Neuronal stem cell (in vitro differentiated cells): ENCODE measurements around the gene UNC5C.

Experiments used
- DNase-seq: peaks from one replicate; pipeline ENCODE4 v3.0.0-alpha.2; 2013; ENCODE audit warnings: low spot score
- H2AFZ ChIP-seq: one replicate; pipeline ENCODE4 v1.6.1; 2013; ENCODE audit warnings: mild to moderate bottlenecking, low read length, inconsistent platforms
- H2AK5ac ChIP-seq: 2 replicates; pipeline ENCODE4 v1.6.1; 2013; ENCODE audit warnings: low read depth, mild to moderate bottlenecking, inconsistent platforms, low read length, moderate library complexity, mixed read lengths
- H2BK120ac ChIP-seq: 2 replicates; pipeline ENCODE4 v1.6.1; 2013; ENCODE audit warnings: low read depth, mild to moderate bottlenecking, inconsistent platforms, low read length, moderate library complexity, mixed read lengths
- H2BK12ac ChIP-seq: one replicate; pipeline ENCODE4 v1.6.1; 2013; ENCODE audit warnings: low read length, inconsistent platforms
- H2BK15ac ChIP-seq: 2 replicates; pipeline ENCODE4 v1.6.1; 2013; ENCODE audit warnings: mild to moderate bottlenecking, low read length, inconsistent platforms, mixed read lengths
- H2BK5ac ChIP-seq: one replicate; pipeline ENCODE4 v1.6.1; 2013; ENCODE audit warnings: inconsistent platforms, mild to moderate bottlenecking, low read length, moderate library complexity
- H3K14ac ChIP-seq: one replicate; pipeline ENCODE4 v1.6.1; 2013; ENCODE audit warnings: low read length, inconsistent platforms
- H3K18ac ChIP-seq: 2 replicates; pipeline ENCODE4 v1.6.1; 2013; ENCODE audit warnings: low read length, inconsistent platforms
- H3K23ac ChIP-seq: 2 replicates; pipeline ENCODE4 v1.6.1; 2013; ENCODE audit warnings: low read depth, mild to moderate bottlenecking, mixed read lengths, low read length, inconsistent platforms; ENCODE audit not compliant: poor library complexity
- H3K27ac ChIP-seq: replicated peaks from 3 replicates; pipeline ENCODE4 v1.5.1; 2013; ENCODE audit warnings: low read length, inconsistent platforms
- H3K27me3 ChIP-seq, 3 experiments: 2 replicates each; pipeline ENCODE4 v1.6.1; 2013; ENCODE audit warnings: low read length in 3 of 3, mild to moderate bottlenecking in 2 of 3, inconsistent platforms in 1 of 3, low read depth in 1 of 3, mixed read lengths in 1 of 3, moderate library complexity in 1 of 3; ENCODE audit not compliant: control insufficient read depth in 3 of 3, insufficient read depth in 3 of 3
- H3K36me3 ChIP-seq, 2 donors: replicated peaks in 1 of 2; 2 replicates each; pipeline ENCODE4 v1.6.1; 2013; ENCODE audit warnings: low read length in 2 of 2; ENCODE audit not compliant: control insufficient read depth in 2 of 2, insufficient read depth in 2 of 2
- H3K4ac ChIP-seq: 2 replicates; pipeline ENCODE4 v1.6.1; 2013; ENCODE audit warnings: inconsistent platforms, mild to moderate bottlenecking, low read length, moderate library complexity
- H3K4me1 ChIP-seq, 2 donors: 1 replicate in 1 of 2; 2 replicates in 1 of 2; pipeline ENCODE4 v1.6.1; 2013; ENCODE audit warnings: low read length in 2 of 2, low read depth in 1 of 2; ENCODE audit not compliant: control insufficient read depth in 2 of 2, insufficient read depth in 1 of 2
- H3K4me2 ChIP-seq: one replicate; pipeline ENCODE4 v1.6.1; 2013; ENCODE audit warnings: mild to moderate bottlenecking, low read length, inconsistent platforms; ENCODE audit not compliant: insufficient read depth, poor library complexity, severe bottlenecking
- H3K4me3 ChIP-seq, 2 donors: 2 replicates each; pipeline ENCODE4 v1.5.1; 2013; ENCODE audit warnings: low read length in 2 of 2, mild to moderate bottlenecking in 2 of 2, inconsistent platforms in 1 of 2, moderate library complexity in 1 of 2
- H3K79me1 ChIP-seq: one replicate; pipeline ENCODE4 v1.6.1; 2013; ENCODE audit warnings: low read depth, mild to moderate bottlenecking, inconsistent platforms, low read length, moderate library complexity
- H3K9ac ChIP-seq: one replicate; pipeline ENCODE4 v1.6.1; 2013; ENCODE audit warnings: mild to moderate bottlenecking, low read depth, low read length, inconsistent platforms; ENCODE audit not compliant: poor library complexity
- H3K9me3 ChIP-seq, 2 donors: replicated peaks in 1 of 2; 2 replicates each; pipeline versions ENCODE3 to v1.6.1; 2013; ENCODE audit warnings: low read length in 2 of 2, mild to moderate bottlenecking in 2 of 2, inconsistent platforms in 1 of 2, low read depth in 1 of 2, mixed read lengths in 1 of 2, moderate library complexity in 1 of 2; ENCODE audit not compliant: control insufficient read depth in 2 of 2, insufficient read depth in 1 of 2
- H4K8ac ChIP-seq: one replicate; pipeline ENCODE4 v1.6.1; 2013; ENCODE audit warnings: low read depth, mild to moderate bottlenecking, inconsistent platforms, low read length, moderate library complexity
- H4K91ac ChIP-seq: one replicate; pipeline ENCODE4 v1.6.1; 2013; ENCODE audit warnings: low read length, low read depth, mild to moderate bottlenecking, inconsistent platforms; ENCODE audit not compliant: poor library complexity
- WGBS, 2 donors: extraction: QIAGEN DNeasy Blood & Tissue Kit; methylation state at CpG; one replicate each; pipeline ENCODE4 v1.1.7; 2013; ENCODE audit warnings: missing lambda C conversion rate in 2 of 2, mixed read lengths in 1 of 2; ENCODE audit not compliant: insufficient read length in 2 of 2, insufficient replicate concordance in 1 of 2; ENCODE audit errors: extremely low coverage in 2 of 2; 5-methylcytosine and 5-hydroxymethylcytosine counted together

The UNC5C gene

DNA sequence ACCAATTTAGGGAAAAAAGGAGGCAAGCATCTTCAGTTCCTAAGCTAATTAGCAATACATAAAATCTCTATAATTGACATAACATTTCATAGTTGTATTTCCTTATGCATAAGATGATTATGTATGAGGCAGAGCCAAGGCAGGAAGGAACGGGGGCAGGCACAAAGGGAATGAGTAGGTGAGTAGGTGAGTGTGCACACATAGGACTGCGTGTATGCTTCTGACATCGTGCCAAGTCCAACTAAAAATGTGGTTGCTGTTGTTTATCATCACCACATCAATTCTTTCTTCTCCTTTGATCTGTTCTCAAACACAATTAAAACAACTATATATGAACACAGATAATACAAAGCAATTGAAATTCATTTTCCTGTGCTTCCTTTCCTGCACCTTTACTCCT, 131.2 kb downstream of the UNC5C start:
- peaks cover 0 to 27% (median 0%) of the 10 kb centered on the region in 3 experiments for H3K27me3 ChIP-seq
- no peak overlapping the region for H2BK15ac ChIP-seq
- no peaks in the 10 kb centered on the region for H3K36me3 ChIP-seq
- peaks cover 0 to 6% of the 10 kb centered on the region in 2 donors for H3K9me3 ChIP-seq
- H2BK5ac ChIP-seq: no peak overlapping the region
- no peak overlapping the region for H2BK120ac ChIP-seq
- H3K18ac ChIP-seq: no peak overlapping the region
- no peak overlapping the region for H3K4me3 ChIP-seq
- H3K27ac ChIP-seq: no peak overlapping the region
- no peak overlapping the region for H2BK12ac ChIP-seq
- H3K23ac ChIP-seq: no peak overlapping the region
- no peak overlapping the region for H2AFZ ChIP-seq
- no peaks in the 10 kb centered on the region for H3K4me1 ChIP-seq
- no peak overlapping the region for H3K4me2 ChIP-seq
- no peak overlapping the region for H4K8ac ChIP-seq
- H3K14ac ChIP-seq: no peak overlapping the region
- DNase-seq: no peak
- H3K79me1 ChIP-seq: no peaks in the 10 kb centered on the region
- no peak overlapping the region for H3K9ac ChIP-seq
- H4K91ac ChIP-seq: no peak overlapping the region
- no peak overlapping the region for H3K4ac ChIP-seq
- H2AK5ac ChIP-seq: no peak overlapping the region
- no CpG with 5 or more reads among the region's 3 CpGs for WGBS, 2 donors

DNA sequence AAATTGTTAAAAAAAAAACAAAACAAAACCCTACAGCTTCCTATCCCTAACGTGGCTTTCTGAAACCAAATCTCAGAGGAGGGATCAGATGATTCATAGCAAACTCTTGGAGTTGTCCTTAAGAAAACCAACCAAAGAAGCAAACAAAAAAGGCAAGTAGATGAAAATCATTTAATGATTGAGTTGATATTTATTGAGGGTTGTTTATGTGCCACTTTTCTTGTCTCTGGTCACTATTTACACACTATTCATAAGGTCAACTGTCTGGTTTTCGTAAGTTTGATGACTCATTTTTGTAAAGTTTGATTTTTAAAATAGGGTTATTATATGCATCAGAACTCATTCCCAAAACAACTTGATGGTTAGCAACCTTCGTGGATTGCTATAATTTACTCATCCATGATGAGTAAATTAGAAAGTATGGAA, 133.4 kb downstream of the UNC5C start:
- no peak overlapping the region for H3K23ac ChIP-seq
- H3K9me3 ChIP-seq: peaks cover 0 to 6% of the 10 kb centered on the region in 2 donors
- no peaks in the 10 kb centered on the region for H3K79me1 ChIP-seq
- H2BK5ac ChIP-seq: no peak overlapping the region
- DNase-seq: no peak
- H3K18ac ChIP-seq: no peak overlapping the region
- H2BK120ac ChIP-seq: no peak overlapping the region
- H3K27me3 ChIP-seq: peaks cover 0 to 12% (median 0%) of the 10 kb centered on the region in 3 experiments
- no peak overlapping the region for H2BK15ac ChIP-seq
- peaks cover 0 to 2% of the 10 kb centered on the region in 2 donors for H3K4me1 ChIP-seq
- no peak overlapping the region for H4K91ac ChIP-seq
- H3K14ac ChIP-seq: no peak overlapping the region
- no peak overlapping the region for H4K8ac ChIP-seq
- H2BK12ac ChIP-seq: no peak overlapping the region
- no peak overlapping the region for H3K4ac ChIP-seq
- no peak overlapping the region for H3K27ac ChIP-seq
- no peaks in the 10 kb centered on the region for H3K36me3 ChIP-seq
- no peak overlapping the region for H3K4me3 ChIP-seq
- H2AFZ ChIP-seq: no peak overlapping the region
- no CpG with 5 or more reads among the region's 3 CpGs for WGBS, 2 donors
- H2AK5ac ChIP-seq: no peak overlapping the region
- no peak overlapping the region for H3K4me2 ChIP-seq
- H3K9ac ChIP-seq: no peak overlapping the region

DNA sequence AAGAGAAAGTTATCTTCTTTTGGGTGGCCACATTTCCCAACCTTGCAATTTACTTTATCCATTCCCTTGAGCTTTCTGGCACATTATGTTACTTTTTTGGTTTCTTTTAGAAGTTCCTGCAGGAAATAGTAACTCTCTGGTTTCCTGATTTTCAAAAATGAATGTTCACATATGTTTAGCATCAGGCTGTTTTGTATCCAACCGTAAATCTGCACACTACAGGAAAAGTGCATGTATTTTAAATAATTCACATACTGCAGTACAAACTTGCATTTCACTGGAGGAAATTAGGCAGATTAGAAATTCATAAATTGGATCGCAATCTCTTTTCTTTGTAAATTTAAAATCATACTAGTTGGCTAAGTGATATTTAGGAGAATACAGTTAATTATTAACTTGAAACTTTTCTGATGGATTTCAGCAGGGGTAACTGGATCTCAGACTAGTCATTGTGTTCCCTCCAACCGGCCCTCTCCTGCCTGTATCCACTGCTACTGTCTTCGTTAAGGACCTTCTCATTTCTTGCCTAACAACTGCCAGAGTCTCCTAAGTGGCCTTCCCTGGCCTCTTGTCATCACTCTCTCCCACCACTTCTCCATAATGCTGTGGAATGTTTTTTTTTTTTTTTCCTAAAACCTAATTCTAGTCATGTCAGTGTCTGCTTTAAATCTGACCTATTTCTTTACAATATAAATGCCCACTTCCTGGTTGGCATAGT, 137.2 kb downstream of the UNC5C start:
- no peak overlapping the region for H3K4me2 ChIP-seq
- H2BK15ac ChIP-seq: no peak overlapping the region
- H3K4me1 ChIP-seq: peaks cover 0 to 2% of the 10 kb centered on the region in 2 donors
- no peak overlapping the region for H2BK12ac ChIP-seq
- no peak overlapping the region for H3K23ac ChIP-seq
- H3K4ac ChIP-seq: no peak overlapping the region
- DNase-seq: no peak
- no peak overlapping the region for H2BK5ac ChIP-seq
- no peak overlapping the region for H3K14ac ChIP-seq
- WGBS, 2 donors: no CpG with 5 or more reads among the region's 4 CpGs
- H2AK5ac ChIP-seq: no peak overlapping the region
- no peaks in the 10 kb centered on the region for H3K36me3 ChIP-seq
- H2AFZ ChIP-seq: no peak overlapping the region
- no peak overlapping the region for H3K9ac ChIP-seq
- no peak overlapping the region for H3K18ac ChIP-seq
- no peak overlapping the region for H4K8ac ChIP-seq
- H3K9me3 ChIP-seq: no peaks in the 10 kb centered on the region
- no peaks in the 10 kb centered on the region for H3K79me1 ChIP-seq
- H3K4me3 ChIP-seq: no peak overlapping the region
- no peaks in the 10 kb centered on the region for H3K27me3 ChIP-seq
- no peak overlapping the region for H4K91ac ChIP-seq
- H2BK120ac ChIP-seq: no peak overlapping the region
- H3K27ac ChIP-seq: no peak overlapping the region

DNA sequence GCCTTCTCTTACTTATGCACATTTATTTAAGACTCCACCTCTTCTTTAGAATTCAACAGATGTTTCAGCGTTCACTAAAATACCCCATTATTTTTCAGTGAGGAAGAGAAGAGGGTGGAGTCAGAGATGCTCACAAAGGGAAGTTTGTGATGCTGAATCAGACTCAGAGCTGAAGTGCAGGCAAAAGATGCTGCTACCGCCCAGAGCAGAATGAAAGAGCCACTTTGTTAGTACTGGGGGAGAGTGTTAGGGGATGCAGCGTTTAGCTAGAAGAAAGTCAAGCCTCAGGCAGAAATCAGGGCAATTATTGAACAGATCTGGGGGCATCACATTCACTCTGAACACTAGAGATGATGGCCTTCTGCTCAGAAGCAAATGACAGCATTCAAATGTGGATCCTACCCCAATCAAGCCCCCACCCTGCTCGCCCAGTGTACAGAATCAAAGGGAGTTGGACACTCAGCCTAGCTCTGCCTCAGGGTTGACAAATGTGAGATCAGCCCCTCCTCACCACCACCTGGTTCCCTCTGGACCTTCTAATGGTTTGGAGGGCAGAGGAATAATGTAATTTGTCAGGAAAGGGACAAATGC, 138.3 kb downstream of the UNC5C start:
- Histone ChIP-seq H2AK5ac (no peak overlapping the region), H3K23ac (no peak overlapping the region), H3K9ac (no peak overlapping the region), H3K79me1 (no peaks in the 10 kb centered on the region), H3K4me2 (no peak overlapping the region), H3K27ac (no peak overlapping the region), H3K18ac (no peak overlapping the region), H3K27me3 (no peaks in the 10 kb centered on the region), H3K4me1 (peaks cover 0 to 2% of the 10 kb centered on the region in 2 donors), H4K91ac (no peak overlapping the region), H3K14ac (no peak overlapping the region), H3K4me3 (no peak overlapping the region), H2BK120ac (no peak overlapping the region), H2BK15ac (no peak overlapping the region), H2BK5ac (no peak overlapping the region), H4K8ac (no peak overlapping the region), H3K36me3 (no peaks in the 10 kb centered on the region), H3K4ac (no peak overlapping the region), H3K9me3 (no peaks in the 10 kb centered on the region), H2BK12ac (no peak overlapping the region), H2AFZ (no peak overlapping the region)
- WGBS, 2 donors: no CpG with 5 or more reads among the region's 4 CpGs
- DNase-seq: no peak
